NCI-H187 (cell line): ENCODE measurements around the gene THPO.
"Not testable (repeated sequence)": the region's sequence is repeated elsewhere in the genome, so short reads cannot be mapped to it uniquely, and the experiment has no call there.

ENCODE experiments used
- DNase-seq, 2 experiments: peaks; one replicate each; lab custom pipeline; 2025; lab: John Stamatoyannopoulos, UW

THPO gene

GRCh38 chr3:184349563-184350470 is 28.2 kb downstream of the THPO start:
- DNase-seq = no peak

- no peak for DNase-seq
Measured at GRCh38 chr3:184348057-184348382, 30.0 kb downstream of the THPO start.

GRCh38 chr3:184347321-184348056 is 30.5 kb downstream of the THPO start:
- no peak for DNase-seq

GRCh38 chr3:184346480-184347190 is 31.4 kb downstream of the THPO start:
- no peak for DNase-seq

GRCh38 chr3:184345317-184346144 is 32.5 kb downstream of the THPO start:
- DNase-seq = peak; percentile 8 to 21

GRCh38 chr3:184344579-184345316 is 33.3 kb downstream of the THPO start:
- DNase-seq = no peak

- DNase-seq = no peak
Measured at GRCh38 chr3:184343200-184343876, 34.7 kb downstream of the THPO start.

- peak; percentile 22 to 65 for DNase-seq
Measured at GRCh38 chr3:184341925-184342324, 36.1 kb downstream of the THPO start.

GRCh38 chr3:184339451-184340135 is 38.4 kb downstream of the THPO start:
- DNase-seq = not testable (repeated sequence)

GRCh38 chr3:184339001-184339400 is 39.0 kb downstream of the THPO start:
- peak; percentile 66 to 70 for DNase-seq

- peak; percentile 70 to 76 for DNase-seq
Measured at GRCh38 chr3:184338511-184338945, 39.5 kb downstream of the THPO start.

GRCh38 chr3:184337981-184338380 is 40.0 kb downstream of the THPO start:
- DNase-seq = no peak

- no peak for DNase-seq
Measured at GRCh38 chr3:184337399-184337714, 40.6 kb downstream of the THPO start, which contains the start of gene FAM131A. Gene FAM131A (plus strand): TSS chr3:184337600. CDS start chr3:184337631, 31 bp downstream.

- DNase-seq = no peak
Measured at GRCh38 chr3:184336547-184337398, 41.2 kb downstream of the THPO start.

GRCh38 chr3:184335661-184336546 is 42.1 kb downstream of the THPO start:
- peak; percentile 34 to 40 for DNase-seq

- DNase-seq = no peak
Measured at GRCh38 chr3:184335291-184335660, 42.7 kb downstream of the THPO start.

- DNase-seq = no peak
Measured at GRCh38 chr3:184334470-184335158, 43.4 kb downstream of the THPO start.
